K562 (cell line): Measurements from ENCODE around the gene KRTAP10-9. TPM values are rescaled to one million over a fixed set of nuclear protein-coding genes. Genes with fewer than 3 reads are reported as not detected.
"Not testable (repeated sequence)": the region's sequence is repeated elsewhere in the genome, so short reads cannot be mapped to it uniquely, and the experiment has no call there.

ENCODE experiments used
- ATAC-seq: fragments of 200-7000 bp; cut with Tn5 transposase; 3 replicates; pipeline ENCODE4 v1.9.1; 2020; ENCODE audit warnings: moderate library complexity
- BruUV-seq: library from RNA; stranded (reverse); fragments of 400-500 nt; replicated peaks from 2 replicates; lab custom pipeline; 2021; lab: Mats Ljungman, UMichigan
- CTCF ChIA-PET: fragments of 300-600 bp; formaldehyde crosslinking; extraction: SDS; loops from one replicate; lab custom pipeline; 2021; ENCODE audit warnings: low intra/inter-chr PET ratio; lab: Yijun Ruan, JAX
- POLR2A ChIA-PET: fragments of 300-600, 350-650 bp; sonication (Branson Sonifier 250); formaldehyde crosslinking; extraction: SDS; loops from one replicate; lab custom pipeline; 2021; ENCODE audit warnings: antibody characterized with exemption, inconsistent platforms; lab: Yijun Ruan, JAX
- DNase-seq, 4 experiments: peaks; one replicate each; pipeline versions ENCODE4 v3.0.0 to v3.0.0-alpha.2; 2011 to 2018; ENCODE audit warnings: low spot score in 3 of 4, mixed read lengths in 3 of 4; ENCODE audit errors: extremely low read depth in 1 of 4
- FAIRE-seq: peaks from 2 replicates; lab custom pipeline; 2011; peaks lifted over from hg19 to GRCh38; lab: Jason Lieb, UNC
- H2AFZ ChIP-seq: 2 replicates; pipeline ENCODE4 v1.6.0; 2011; ENCODE audit warnings: low read depth, low read length, control low read depth, inconsistent platforms
- H3K27ac ChIP-seq: fragments of 200-600 bp; 3 replicates; pipeline ENCODE4 v1.8.0; 2011; ENCODE audit warnings: low read depth, mild to moderate bottlenecking, control low read depth, inconsistent platforms, low read length, moderate library complexity, mixed read lengths; ENCODE audit errors: extremely low read depth
- H3K27me3 ChIP-seq, 2 experiments: fragments of 300-600 bp in 1 of 2; 2 replicates in 1 of 2; 3 replicates in 1 of 2; pipeline versions ENCODE4 v1.6.0 to v1.8.0; 2011; ENCODE audit warnings: inconsistent platforms in 2 of 2, low read length in 2 of 2, mild to moderate bottlenecking in 1 of 2, mixed read lengths in 1 of 2, moderate library complexity in 1 of 2; ENCODE audit not compliant: control insufficient read depth in 2 of 2, insufficient read depth in 2 of 2
- H3K36me3 ChIP-seq: fragments of 300-600 bp; 3 replicates; pipeline ENCODE4 v1.8.0; 2011; ENCODE audit warnings: mild to moderate bottlenecking, low read length, inconsistent platforms; ENCODE audit not compliant: control insufficient read depth, insufficient read depth
- H3K4me1 ChIP-seq, 2 experiments: fragments of 200-600 bp in 1 of 2; replicated peaks in 1 of 2; 2 replicates in 1 of 2; 3 replicates in 1 of 2; pipeline versions ENCODE4 v1.5.1 to v1.8.0; 2011; ENCODE audit warnings: inconsistent platforms in 2 of 2, low read length in 2 of 2, mild to moderate bottlenecking in 1 of 2, mixed read lengths in 1 of 2, moderate library complexity in 1 of 2; ENCODE audit not compliant: control insufficient read depth in 2 of 2, insufficient read depth in 2 of 2
- H3K4me2 ChIP-seq: 2 replicates; pipeline ENCODE4 v1.6.1; 2011; ENCODE audit warnings: low read length, control low read depth, inconsistent platforms, mixed read lengths; ENCODE audit not compliant: insufficient read depth
- H3K4me3 ChIP-seq: fragments of 200-600 bp; sonication (generic), shearing (Covaris generic); 2 replicates; pipeline ENCODE4 v1.5.1; 2016; ENCODE audit warnings: control low read depth, inconsistent platforms
- H3K79me2 ChIP-seq: fragments of 200-600 bp; 3 replicates; pipeline ENCODE4 v1.8.0; 2011; ENCODE audit warnings: low read length, inconsistent platforms; ENCODE audit not compliant: control insufficient read depth, insufficient read depth
- H3K9ac ChIP-seq, 2 experiments: 2 replicates each; pipeline versions ENCODE4 v1.6.0 to v1.6.1; 2011; ENCODE audit warnings: low read depth in 2 of 2, low read length in 2 of 2, control low read depth in 1 of 2, inconsistent platforms in 1 of 2, mild to moderate bottlenecking in 1 of 2, mixed read lengths in 1 of 2; ENCODE audit not compliant: insufficient read depth in 1 of 2
- H3K9me1 ChIP-seq: one replicate; pipeline ENCODE4 v1.6.0; 2011; ENCODE audit warnings: inconsistent platforms, mild to moderate bottlenecking, low read length, moderate library complexity; ENCODE audit not compliant: control insufficient read depth, insufficient read depth
- H3K9me3 ChIP-seq: replicated peaks from 2 replicates; pipeline ENCODE4 v1.5.1; 2011; ENCODE audit warnings: low read depth, low read length, inconsistent platforms; ENCODE audit not compliant: control insufficient read depth, insufficient read depth
- H4K20me1 ChIP-seq: replicated peaks from 2 replicates; pipeline ENCODE4 v1.6.1; 2011; ENCODE audit warnings: low read length, inconsistent platforms, mixed read lengths; ENCODE audit not compliant: control insufficient read depth, insufficient read depth
- ZKSCAN1 ChIP-seq: fragments of 150-350 bp; IDR thresholded peaks from 2 replicates; pipeline ENCODE4 v1.6.1; 2016; ENCODE audit warnings: low read depth, low read length
- WGBS: fragments of 100-300 bp; shearing (Covaris generic); methylation state at CpG from one replicate; pipeline ENCODE4 v1.1.6; 2016; ENCODE audit warnings: low coverage, mixed read lengths; ENCODE audit not compliant: insufficient coverage; ENCODE audit errors: missing lambda C conversion rate; 5-methylcytosine and 5-hydroxymethylcytosine counted together
- in situ Hi-C: fragments of 300-500 bp; cut with MboI; formaldehyde crosslinking; loops from 4 replicates; pipeline ENCODE4 v1.15.0; 2018; ENCODE audit warnings: inconsistent platforms, mixed read lengths
- intact Hi-C: fragments of 100-400 bp; cut with micrococcal nuclease; formaldehyde crosslinking; loops from 2 replicates; pipeline ENCODE4 v1.14.2; 2022
- polyA plus RNA-seq, 8 experiments: library from polyadenylated mRNA; depleted of rRNA in 4 of 8; stranded (reverse) in 5 of 8; unstranded in 3 of 8; fragments of >200 nt; fragmentation: Nextera tagmentation in 2 of 8; fragmentation: Illumina TruSeq in 1 of 8; extraction: Ambion mirVana in 2 of 8; extraction: Trizol in 1 of 8; gene quantifications; 2 replicates each; pipeline versions ENCODE4 v1.2.1 to v1.2.3, GENCODE V29; 2011 to 2014; ENCODE audit warnings: inconsistent platforms in 1 of 8, missing spikeins in 1 of 8
- total RNA-seq, 7 experiments: library from RNA; depleted of rRNA in 6 of 7; stranded (reverse); fragments of >200 nt in 6 of 7; fragmentation: Illumina TruSeq in 2 of 7; extraction: Trizol in 2 of 7; gene quantifications; 2 replicates each; pipeline versions ENCODE4 v1.2.1 to v1.2.3, GENCODE V29; 2011 to 2021; ENCODE audit warnings: low replicate concordance in 1 of 7
- TF ChIP-seq, protein P1 (sequence below), 2 experiments: IDR thresholded peaks in 1 of 2; conservative IDR thresholded peaks in 1 of 2; 2 replicates each; pipeline ENCODE4 v1.6.1; 2016; ENCODE audit warnings: low read depth in 2 of 2, mild to moderate bottlenecking in 1 of 2, missing compliant biosample characterization in 1 of 2, missing genetic modification characterization in 1 of 2, moderate library complexity in 1 of 2

Gene KRTAP10-9
- total and polyA plus RNA-seq, 9 of the 15 experiments (the other 6 are each of a cell fraction or from before 2014, with no cell fraction given) = not detected

DNA sequence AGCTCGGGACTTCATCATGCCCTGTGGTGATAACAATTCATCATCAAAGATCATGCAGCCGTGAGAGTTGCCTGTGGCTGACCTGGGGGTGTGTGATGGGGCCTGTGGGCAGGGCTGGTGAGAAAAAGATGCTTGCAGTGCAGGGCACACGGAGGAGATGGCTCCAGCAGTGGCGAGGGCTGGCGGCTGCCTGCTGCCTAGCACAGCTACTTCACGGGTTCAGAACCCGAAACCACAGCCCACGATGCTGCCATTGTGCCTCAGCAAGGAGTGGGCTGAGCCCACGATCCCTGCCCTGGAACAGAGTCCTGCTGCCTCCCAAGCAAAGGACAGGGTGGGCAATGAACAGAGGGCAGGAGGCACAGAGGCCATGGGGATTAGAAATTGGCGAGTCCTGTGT is 631 bp upstream of the KRTAP10-9 start (continued):
- TF ChIP-seq, protein P1, sequence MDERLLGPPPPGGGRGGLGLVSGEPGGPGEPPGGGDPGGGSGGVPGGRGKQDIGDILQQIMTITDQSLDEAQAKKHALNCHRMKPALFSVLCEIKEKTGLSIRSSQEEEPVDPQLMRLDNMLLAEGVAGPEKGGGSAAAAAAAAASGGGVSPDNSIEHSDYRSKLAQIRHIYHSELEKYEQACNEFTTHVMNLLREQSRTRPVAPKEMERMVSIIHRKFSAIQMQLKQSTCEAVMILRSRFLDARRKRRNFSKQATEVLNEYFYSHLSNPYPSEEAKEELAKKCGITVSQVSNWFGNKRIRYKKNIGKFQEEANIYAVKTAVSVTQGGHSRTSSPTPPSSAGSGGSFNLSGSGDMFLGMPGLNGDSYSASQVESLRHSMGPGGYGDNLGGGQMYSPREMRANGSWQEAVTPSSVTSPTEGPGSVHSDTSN (CRISPR knock-in tag; IDR thresholded peaks at IDR 0.05; ENCODE audit: low read depth) = no peak
- TF ChIP-seq, protein P1 (tag; conservative IDR thresholded peaks at IDR 0.05; ENCODE audit: low read depth) = no peak

DNA sequence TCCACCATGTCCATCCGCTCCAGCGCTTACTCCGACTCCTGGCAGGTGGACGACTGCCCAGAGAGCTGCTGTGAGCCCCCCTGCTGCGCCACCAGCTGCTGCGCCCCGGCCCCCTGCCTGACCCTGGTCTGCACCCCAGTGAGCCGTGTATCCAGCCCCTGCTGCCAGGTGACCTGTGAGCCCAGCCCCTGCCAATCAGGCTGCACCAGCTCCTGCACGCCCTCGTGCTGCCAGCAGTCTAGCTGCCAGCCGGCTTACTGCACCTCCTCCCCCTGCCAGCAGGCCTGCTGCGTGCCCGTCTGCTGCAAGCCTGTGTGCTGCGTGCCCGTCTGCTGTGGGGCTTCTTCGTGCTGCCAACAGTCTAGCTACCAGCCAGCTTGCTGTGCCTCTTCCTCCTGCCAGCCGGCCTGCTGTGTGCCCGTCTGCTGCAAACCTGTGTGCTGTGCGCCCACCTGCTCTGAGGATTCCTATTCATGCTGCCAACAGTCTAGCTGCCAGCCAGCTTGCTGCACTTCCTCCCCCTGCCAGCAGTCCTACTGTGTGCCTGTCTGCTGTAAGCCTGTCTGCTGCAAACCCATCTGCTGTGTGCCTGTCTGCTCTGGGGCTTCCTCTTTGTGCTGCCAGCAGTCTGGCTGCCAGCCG is 409 bp downstream of the KRTAP10-9 start:
- H3K9ac ChIP-seq, H3K79me2 ChIP-seq, FAIRE-seq, ATAC-seq, H2AFZ ChIP-seq, in situ Hi-C loops, H3K9me3 ChIP-seq, CTCF ChIA-PET, H3K36me3 ChIP-seq, DNase-seq, H3K4me2 ChIP-seq, H3K27ac ChIP-seq, H3K9me1 ChIP-seq, BruUV-seq, H3K4me3 ChIP-seq, H4K20me1 ChIP-seq, H3K4me1 ChIP-seq, POLR2A ChIA-PET, H3K27me3 ChIP-seq, intact Hi-C loops: not testable (repeated sequence)
- 3% methylated on average over 20 of the region's 20 CpGs for WGBS
- 0 out of 2 replicates have a peak, but pooled peaks have one; percentile 35 for TF ChIP-seq ZKSCAN1
